Measurements from ENCODE around the gene PRRX1. TPM values are rescaled to one million over a fixed set of nuclear protein-coding genes. Genes with fewer than 3 reads are reported as not detected.

The PRRX1 gene
- total RNA-seq, 1 experiment from 2014 or later: 4.5 TPM

- POLR2A ChIA-PET (ENCODE audit: low non-redundant PET): no interaction called here
- Histone ChIP-seq H3K4me1 (ENCODE audit: insufficient read depth, low read length, poor library complexity, severe bottlenecking) (no peaks in the 10 kb centered on the region), H3K27me3 (replicated peaks; ENCODE audit: insufficient read depth, low read depth, low read length, poor library complexity) (peaks cover 8% of the 10 kb centered on the region), H3K36me3 (ENCODE audit: insufficient read depth, low read length, poor library complexity, severe bottlenecking) (no peaks in the 10 kb centered on the region), H3K9me3 (ENCODE audit: low read depth, low read length, poor library complexity, severe bottlenecking) (no peaks in the 10 kb centered on the region), H3K4me3 (ENCODE audit: low read depth, low read length, poor library complexity, severe bottlenecking) (no peak overlapping the region), H3K27ac (ENCODE audit: low read depth, low read length, poor library complexity, severe bottlenecking) (no peak overlapping the region)
- TF ChIP-seq EZH2 (IDR thresholded peaks at IDR 0.05; ENCODE audit: borderline replicate concordance, low read depth, low read length, poor library complexity, severe bottlenecking): no peak
- intact Hi-C loops (cut with micrococcal nuclease; ENCODE audit: unreplicated experiment): no loop called here
- no TSS peak for BruUV-seq (replicated peaks)
- CTCF ChIA-PET: no interaction called here
- DNase-seq (ENCODE audit: low spot score): no peak
Measured at GRCh38 chr1:170741678-170742077, 77.7 kb downstream of the PRRX1 start.

GRCh38 chr1:170742600-170742999 is 78.7 kb downstream of the PRRX1 start:
- Histone ChIP-seq H3K4me3 (ENCODE audit: low read depth, low read length, poor library complexity, severe bottlenecking) (no peak overlapping the region), H3K27ac (ENCODE audit: low read depth, low read length, poor library complexity, severe bottlenecking) (no peak overlapping the region), H3K36me3 (ENCODE audit: insufficient read depth, low read length, poor library complexity, severe bottlenecking) (no peaks in the 10 kb centered on the region), H3K4me1 (ENCODE audit: insufficient read depth, low read length, poor library complexity, severe bottlenecking) (no peaks in the 10 kb centered on the region), H3K9me3 (ENCODE audit: low read depth, low read length, poor library complexity, severe bottlenecking) (no peaks in the 10 kb centered on the region), H3K27me3 (replicated peaks; ENCODE audit: insufficient read depth, low read depth, low read length, poor library complexity) (peaks cover 8% of the 10 kb centered on the region)
- no peak for TF ChIP-seq EZH2 (IDR thresholded peaks at IDR 0.05; ENCODE audit: borderline replicate concordance, low read depth, low read length, poor library complexity, severe bottlenecking)
- TF ChIP-seq CTCF (conservative IDR thresholded peaks at IDR 0.05; ENCODE audit: low read depth, low read length): no peak
- intact Hi-C loops (cut with micrococcal nuclease; ENCODE audit: unreplicated experiment): no loop called here
- no TSS peak for BruUV-seq (replicated peaks)
- ChIA-PET POLR2A (ENCODE audit: low non-redundant PET) (no interaction called here), CTCF (no interaction called here)
- no peak for DNase-seq (ENCODE audit: low spot score)

GRCh38 chr1:170743083-170743482 is 79.2 kb downstream of the PRRX1 start:
- ChIA-PET CTCF (no interaction called here), POLR2A (ENCODE audit: low non-redundant PET) (no interaction called here)
- Histone ChIP-seq H3K27ac (ENCODE audit: low read depth, low read length, poor library complexity, severe bottlenecking) (no peak overlapping the region), H3K27me3 (replicated peaks; ENCODE audit: insufficient read depth, low read depth, low read length, poor library complexity) (peaks cover 8% of the 10 kb centered on the region), H3K4me1 (ENCODE audit: insufficient read depth, low read length, poor library complexity, severe bottlenecking) (no peaks in the 10 kb centered on the region), H3K4me3 (ENCODE audit: low read depth, low read length, poor library complexity, severe bottlenecking) (no peak overlapping the region), H3K36me3 (ENCODE audit: insufficient read depth, low read length, poor library complexity, severe bottlenecking) (no peaks in the 10 kb centered on the region), H3K9me3 (ENCODE audit: low read depth, low read length, poor library complexity, severe bottlenecking) (no peaks in the 10 kb centered on the region)
- no TSS peak for BruUV-seq (replicated peaks)
- DNase-seq (ENCODE audit: low spot score): no peak
- intact Hi-C loops (cut with micrococcal nuclease; ENCODE audit: unreplicated experiment): no loop called here
- TF ChIP-seq EZH2 (IDR thresholded peaks at IDR 0.05; ENCODE audit: borderline replicate concordance, low read depth, low read length, poor library complexity, severe bottlenecking) (no peak), CTCF (conservative IDR thresholded peaks at IDR 0.05; ENCODE audit: low read depth, low read length) (no peak)

GRCh38 chr1:170749549-170749948 is 85.6 kb downstream of the PRRX1 start:
- H3K27ac ChIP-seq (ENCODE audit: low read depth, low read length, poor library complexity, severe bottlenecking): no peak overlapping the region
- POLR2A ChIA-PET (ENCODE audit: low non-redundant PET): no interaction called here
- CTCF ChIA-PET: no interaction called here

More at GRCh38 chr1:170749549-170749948, 85.6 kb downstream of the PRRX1 start:
- TF ChIP-seq EZH2 (IDR thresholded peaks at IDR 0.05; ENCODE audit: borderline replicate concordance, low read depth, low read length, poor library complexity, severe bottlenecking) (no peak), CTCF (conservative IDR thresholded peaks at IDR 0.05; ENCODE audit: low read depth, low read length) (no peak)
- intact Hi-C loops (cut with micrococcal nuclease; ENCODE audit: unreplicated experiment): no loop called here
- H3K36me3 ChIP-seq (ENCODE audit: insufficient read depth, low read length, poor library complexity, severe bottlenecking): no peaks in the 10 kb centered on the region
- H3K9me3 ChIP-seq (ENCODE audit: low read depth, low read length, poor library complexity, severe bottlenecking): no peaks in the 10 kb centered on the region
- no peak for DNase-seq (ENCODE audit: low spot score)
- peaks cover 24% of the 10 kb centered on the region for H3K27me3 ChIP-seq (replicated peaks; ENCODE audit: insufficient read depth, low read depth, low read length, poor library complexity)
- no peak overlapping the region for H3K4me3 ChIP-seq (ENCODE audit: low read depth, low read length, poor library complexity, severe bottlenecking)
- no TSS peak for BruUV-seq (replicated peaks)
- no peaks in the 10 kb centered on the region for H3K4me1 ChIP-seq (ENCODE audit: insufficient read depth, low read length, poor library complexity, severe bottlenecking)
